SU-DHL-6 (cell line): ENCODE results near the gene KRT82.

Experiments
- H2AFZ ChIP-seq: fragments of 200-600 bp; sonication (generic); 2 replicates; pipeline ENCODE4 v1.6.1; 2014; ENCODE audit warnings: low read depth, mild to moderate bottlenecking, moderate library complexity, mixed read lengths, antibody characterized with exemption, low read length; ENCODE audit not compliant: severe bottlenecking
- H3F3A ChIP-seq: fragments of 200-600 bp; shearing (Covaris generic); 2 replicates; pipeline ENCODE4 v1.6.0; 2016; ENCODE audit warnings: antibody characterized with exemption, mild to moderate bottlenecking; ENCODE audit not compliant: insufficient read depth
- H3K27ac ChIP-seq: fragments of 200-600 bp; sonication (generic); 2 replicates; pipeline ENCODE4 v1.5.1; 2016; ENCODE audit warnings: low read depth, mild to moderate bottlenecking, low read length, moderate library complexity, mixed read lengths
- H3K27me3 ChIP-seq: fragments of 200-600 bp; sonication (generic), shearing (Covaris generic); 2 replicates; pipeline ENCODE4 v1.6.0; 2014; ENCODE audit warnings: mild to moderate bottlenecking, low read length
- H3K36me3 ChIP-seq: fragments of 200-600 bp; sonication (generic); 2 replicates; pipeline ENCODE4 v1.6.1; 2014; ENCODE audit warnings: mild to moderate bottlenecking, low read length, mixed read lengths
- H3K4me2 ChIP-seq: fragments of 300-600, 200-600 bp; shearing (Covaris generic), sonication (generic); 2 replicates; pipeline ENCODE4 v1.6.0; 2014; ENCODE audit warnings: low read length, low read depth, mild to moderate bottlenecking; ENCODE audit not compliant: poor library complexity, severe bottlenecking
- H3K4me3 ChIP-seq: fragments of 200-600 bp; sonication (generic); 2 replicates; pipeline ENCODE4 v1.5.1; 2014; ENCODE audit warnings: antibody characterized with exemption, low read length, mild to moderate bottlenecking, mixed read lengths; ENCODE audit not compliant: insufficient read depth, poor library complexity, severe bottlenecking
- H3K79me2 ChIP-seq: fragments of 200-600 bp; sonication (generic); 2 replicates; pipeline ENCODE4 v1.6.1; 2014; ENCODE audit warnings: mild to moderate bottlenecking, low read length, moderate library complexity; ENCODE audit not compliant: insufficient read depth
- H3K9ac ChIP-seq: fragments of 200-600 bp; sonication (generic); 2 replicates; pipeline ENCODE4 v1.7.0; 2014; ENCODE audit warnings: mild to moderate bottlenecking, low read length
- H3K9me2 ChIP-seq: fragments of 200-600 bp; sonication (generic); replicated peaks from 2 replicates; pipeline ENCODE4 v1.6.1; 2014; ENCODE audit warnings: low read length; ENCODE audit not compliant: insufficient read depth
- H3K9me3 ChIP-seq: fragments of 200-600 bp; sonication (generic); 2 replicates; pipeline ENCODE4 v1.6.1; 2014; ENCODE audit warnings: low read length, mixed read lengths; ENCODE audit not compliant: insufficient read depth
- H4K20me1 ChIP-seq: fragments of 200-600 bp; sonication (generic); 2 replicates; pipeline ENCODE4 v1.6.1; 2014; ENCODE audit warnings: low read depth, mild to moderate bottlenecking, antibody characterized with exemption, low read length, moderate library complexity, mixed read lengths
- CTCF ChIP-seq: fragments of 200-600 bp; sonication (generic); IDR thresholded peaks from one replicate; pipeline ENCODE4 v1.5.1; 2017; ENCODE audit warnings: antibody characterized with exemption, mild to moderate bottlenecking, low read length, moderate library complexity; ENCODE audit not compliant: insufficient read depth, poor library complexity, severe bottlenecking
- EZH2phosphoT487 ChIP-seq: fragments of 200-600 bp; sonication (generic), shearing (Covaris generic); conservative IDR thresholded peaks from 2 replicates; pipeline ENCODE4 v1.6.1; 2018; ENCODE audit warnings: mild to moderate bottlenecking, antibody characterized with exemption, low read length, moderate library complexity, mixed read lengths

KRT82 gene

GRCh38 chr12:52427083-52427482 is 20.9 kb upstream of the KRT82 start:
- Histone ChIP-seq H3K27ac (no peak overlapping the region), H3K4me2 (no peak overlapping the region)

GRCh38 chr12:52426034-52426433 is 19.9 kb upstream of the KRT82 start:
- H3K9ac ChIP-seq = no peak overlapping the region
- no peaks in the 10 kb centered on the region for H3K79me2 ChIP-seq
- H4K20me1 ChIP-seq = no peaks in the 10 kb centered on the region
- no peak overlapping the region for H2AFZ ChIP-seq
- TF ChIP-seq CTCF (no peak), EZH2phosphoT487 (no peak)
- H3K9me2 ChIP-seq = no peaks in the 10 kb centered on the region
- H3K27me3 ChIP-seq = no peaks in the 10 kb centered on the region
- no peak overlapping the region for H3K4me3 ChIP-seq
- no peak overlapping the region for H3K27ac ChIP-seq
- no peaks in the 10 kb centered on the region for H3K36me3 ChIP-seq
- no peak overlapping the region for H3K4me2 ChIP-seq
- no peaks in the 10 kb centered on the region for H3K9me3 ChIP-seq
- H3F3A ChIP-seq = no peaks in the 10 kb centered on the region

More at GRCh38 chr12:52427083-52427482, 20.9 kb upstream of the KRT82 start:
- Histone ChIP-seq H3K9me2 (no peaks in the 10 kb centered on the region), H2AFZ (no peak overlapping the region), H3K9me3 (no peaks in the 10 kb centered on the region), H3K9ac (no peak overlapping the region), H3F3A (no peaks in the 10 kb centered on the region), H3K79me2 (no peaks in the 10 kb centered on the region), H3K36me3 (no peaks in the 10 kb centered on the region), H4K20me1 (no peaks in the 10 kb centered on the region), H3K4me3 (no peak overlapping the region), H3K27me3 (no peaks in the 10 kb centered on the region)
- TF ChIP-seq EZH2phosphoT487 = no peak

GRCh38 chr12:52425466-52425865 is 19.3 kb upstream of the KRT82 start:
- no peak overlapping the region for H3K27ac ChIP-seq
- H3K9ac ChIP-seq = no peak overlapping the region
- H4K20me1 ChIP-seq = no peaks in the 10 kb centered on the region
- no peaks in the 10 kb centered on the region for H3K36me3 ChIP-seq
- no peak overlapping the region for H3K4me3 ChIP-seq
- H3K4me2 ChIP-seq = no peak overlapping the region
- no peak overlapping the region for H2AFZ ChIP-seq
- H3K79me2 ChIP-seq = no peaks in the 10 kb centered on the region
- no peaks in the 10 kb centered on the region for H3K9me2 ChIP-seq
- no peaks in the 10 kb centered on the region for H3K27me3 ChIP-seq
- no peaks in the 10 kb centered on the region for H3F3A ChIP-seq
- H3K9me3 ChIP-seq = no peaks in the 10 kb centered on the region
- no peak for TF ChIP-seq CTCF
- no peak for TF ChIP-seq EZH2phosphoT487

GRCh38 chr12:52423661-52424500 is 17.7 kb upstream of the KRT82 start:
- TF ChIP-seq EZH2phosphoT487 = no peak
- no peak for TF ChIP-seq CTCF
- H3K9me3 ChIP-seq = no peaks in the 10 kb centered on the region
- no peak overlapping the region for H3K4me3 ChIP-seq
- H3K27ac ChIP-seq = no peak overlapping the region
- H3K9ac ChIP-seq = no peak overlapping the region
- no peaks in the 10 kb centered on the region for H3K79me2 ChIP-seq
- H3K36me3 ChIP-seq = no peaks in the 10 kb centered on the region
- H3K4me2 ChIP-seq = no peak overlapping the region
- H3F3A ChIP-seq = no peaks in the 10 kb centered on the region
- H2AFZ ChIP-seq = no peak overlapping the region
- no peaks in the 10 kb centered on the region for H4K20me1 ChIP-seq
- H3K27me3 ChIP-seq = no peaks in the 10 kb centered on the region
- no peaks in the 10 kb centered on the region for H3K9me2 ChIP-seq
